Prostate gland (tissue), 2 donors: ENCODE data around the gene MT1A.

Experiments used
- POLR2A ChIP-seq: fragments of 450-650 bp; IDR thresholded peaks from one replicate; pipeline ENCODE4 v1.6.1; 2016; ENCODE audit warnings: antibody characterized with exemption, mild to moderate bottlenecking
- POLR2AphosphoS5 ChIP-seq: sonication (generic); formaldehyde crosslinking; IDR thresholded peaks from one replicate; pipeline ENCODE4 v1.6.1; 2017; ENCODE audit warnings: antibody characterized with exemption
- TF ChIP-seq, protein P1 (sequence below), 4 experiments: fragments of 200-600 bp in 2 of 4; fragments of 450-650 bp in 2 of 4; sonication (generic) in 2 of 4; IDR thresholded peaks; 1 replicate in 3 of 4; 2 replicates in 1 of 4; pipeline ENCODE4 v1.5.1; 2016 to 2019; ENCODE audit warnings: antibody characterized with exemption in 4 of 4, mild to moderate bottlenecking in 2 of 4, moderate library complexity in 2 of 4

DNA sequence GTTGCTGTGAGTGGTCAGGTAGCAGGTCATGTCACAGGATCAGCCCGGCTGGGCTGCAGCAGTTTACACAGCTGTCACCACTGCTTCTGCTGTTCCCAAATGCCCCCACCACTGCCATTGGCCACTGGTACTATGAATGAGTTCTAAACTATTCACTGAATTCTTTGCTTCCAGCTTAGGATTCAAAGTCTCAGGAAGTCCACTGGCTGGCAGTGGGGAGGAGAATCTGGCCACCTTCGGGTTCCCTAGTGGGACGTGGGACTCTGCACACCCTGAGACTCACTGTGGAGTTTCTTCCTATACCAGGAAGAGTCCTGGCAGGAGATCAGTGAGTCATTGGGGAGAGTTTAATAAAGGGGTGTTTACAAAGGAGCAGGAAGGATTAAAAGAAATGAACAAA is 50.7 kb downstream of the MT1A start:
- TF ChIP-seq, protein P1, sequence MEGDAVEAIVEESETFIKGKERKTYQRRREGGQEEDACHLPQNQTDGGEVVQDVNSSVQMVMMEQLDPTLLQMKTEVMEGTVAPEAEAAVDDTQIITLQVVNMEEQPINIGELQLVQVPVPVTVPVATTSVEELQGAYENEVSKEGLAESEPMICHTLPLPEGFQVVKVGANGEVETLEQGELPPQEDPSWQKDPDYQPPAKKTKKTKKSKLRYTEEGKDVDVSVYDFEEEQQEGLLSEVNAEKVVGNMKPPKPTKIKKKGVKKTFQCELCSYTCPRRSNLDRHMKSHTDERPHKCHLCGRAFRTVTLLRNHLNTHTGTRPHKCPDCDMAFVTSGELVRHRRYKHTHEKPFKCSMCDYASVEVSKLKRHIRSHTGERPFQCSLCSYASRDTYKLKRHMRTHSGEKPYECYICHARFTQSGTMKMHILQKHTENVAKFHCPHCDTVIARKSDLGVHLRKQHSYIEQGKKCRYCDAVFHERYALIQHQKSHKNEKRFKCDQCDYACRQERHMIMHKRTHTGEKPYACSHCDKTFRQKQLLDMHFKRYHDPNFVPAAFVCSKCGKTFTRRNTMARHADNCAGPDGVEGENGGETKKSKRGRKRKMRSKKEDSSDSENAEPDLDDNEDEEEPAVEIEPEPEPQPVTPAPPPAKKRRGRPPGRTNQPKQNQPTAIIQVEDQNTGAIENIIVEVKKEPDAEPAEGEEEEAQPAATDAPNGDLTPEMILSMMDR (IDR thresholded peaks at IDR 0.05) = no peak
- TF ChIP-seq POLR2AphosphoS5 (no peak), POLR2A (no peak)
